Measurements from ENCODE around the gene CDC42BPG. TPM values are rescaled to one million over a fixed set of nuclear protein-coding genes. Genes with fewer than 3 reads are reported as not detected.

The CDC42BPG gene
- total and polyA plus RNA-seq, 5 donors: 0.36 to 2.3 (median 0.71) TPM

- peak in 2 of 3 donors; percentile 3 to 7 for DNase-seq
- H3K4me3 ChIP-seq (ENCODE audit: low read length): no peak overlapping the region
- 92% methylated on average over 25 of the region's 25 CpGs for WGBS
- no peaks in the 10 kb centered on the region for H3K4me1 ChIP-seq (ENCODE audit: control insufficient read depth, insufficient read depth, low read length)
- intact Hi-C loops (cut with DNase I): no loop called here
- no peaks in the 10 kb centered on the region for H3K27me3 ChIP-seq (ENCODE audit: control insufficient read depth, insufficient read depth)
- no peak for ATAC-seq
- no peak overlapping the region for H3K27ac ChIP-seq (ENCODE audit: low read length)
- H3K9me3 ChIP-seq (ENCODE audit: control insufficient read depth, low read length): no peaks in the 10 kb centered on the region
Measured at GRCh38 chr11:64790205-64791095, 54.0 kb downstream of the CDC42BPG start.

- ATAC-seq (no peak), DNase-seq (peak in 2 of 3 donors; percentile 9 to 25)
- no peaks in the 10 kb centered on the region for H3K27me3 ChIP-seq (ENCODE audit: control insufficient read depth, insufficient read depth)
- no peak overlapping the region for H3K4me3 ChIP-seq (ENCODE audit: low read length)
- intact Hi-C loops (cut with DNase I): loop anchor here in 1 of 4 donors (10.0 kb wide), 1 partner anchor 325 kb away; the partner anchor contains the start of genes TM7SF2 and ZNHIT2
- 94% methylated on average over 15 of the region's 15 CpGs for WGBS
- no peak overlapping the region for H3K27ac ChIP-seq (ENCODE audit: low read length)
- H3K4me1 ChIP-seq (ENCODE audit: control insufficient read depth, insufficient read depth, low read length): no peaks in the 10 kb centered on the region
- no peaks in the 10 kb centered on the region for H3K9me3 ChIP-seq (ENCODE audit: control insufficient read depth, low read length)
Measured at GRCh38 chr11:64789331-64790204, 54.9 kb downstream of the CDC42BPG start.

DNA sequence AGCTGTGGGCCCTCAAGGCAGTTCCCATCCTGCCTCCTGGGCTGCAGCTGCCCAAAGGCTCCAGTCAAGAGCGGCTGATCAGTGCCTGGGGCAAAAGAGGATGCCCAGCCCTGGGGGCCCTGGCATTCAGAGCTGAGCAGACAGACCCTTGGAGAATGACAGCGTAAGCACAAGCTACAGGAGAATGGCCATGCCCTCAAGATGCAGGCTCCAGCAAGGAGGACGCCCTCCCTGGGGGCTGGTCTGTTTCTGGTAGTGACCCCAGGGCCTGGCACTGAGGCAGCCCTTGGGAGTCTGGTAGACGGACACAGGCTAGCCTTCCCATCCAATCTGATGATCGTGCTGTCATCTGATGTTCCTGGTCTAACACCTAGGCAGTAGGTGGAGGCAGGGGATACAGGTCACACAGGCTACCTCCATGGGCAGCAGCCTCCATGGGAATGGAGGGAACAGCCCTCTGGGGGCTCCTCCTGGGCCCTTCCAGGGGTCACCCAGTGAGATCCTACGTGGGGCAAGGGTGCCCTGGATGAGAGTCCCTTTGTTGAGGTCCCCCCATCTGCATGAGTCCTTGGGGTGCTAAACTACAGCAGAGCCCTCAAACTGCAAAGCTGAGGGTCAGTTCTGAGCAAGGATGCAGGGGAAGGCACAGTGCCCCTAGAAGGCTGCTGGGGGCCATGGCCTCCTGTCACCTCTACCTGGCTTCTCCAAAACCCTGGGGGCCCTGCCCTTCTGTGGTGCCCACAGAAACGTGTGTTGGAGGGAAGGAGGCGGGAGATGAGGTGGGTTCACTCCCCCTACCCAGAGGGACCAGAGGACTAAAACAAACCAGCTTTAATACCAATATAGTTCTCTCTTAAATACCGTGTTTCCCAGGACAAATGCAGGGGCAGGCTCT, 55.9 kb downstream of the CDC42BPG start:
- ATAC-seq (peak; percentile 4), DNase-seq (peak in 2 of 3 donors; percentile 7 to 31)
- H3K27ac ChIP-seq (ENCODE audit: low read length): no peak overlapping the region
- no peaks in the 10 kb centered on the region for H3K9me3 ChIP-seq (ENCODE audit: control insufficient read depth, low read length)
- intact Hi-C loops (cut with DNase I): loop anchor here in 1 of 4 donors (10.0 kb wide), 1 partner anchor 326 kb away; the partner anchor contains the start of genes TM7SF2 and ZNHIT2
- H3K27me3 ChIP-seq (ENCODE audit: control insufficient read depth, insufficient read depth): no peaks in the 10 kb centered on the region
- H3K4me3 ChIP-seq (ENCODE audit: low read length): no peak overlapping the region
- 83% methylated on average over 9 of the region's 9 CpGs for WGBS
- H3K4me1 ChIP-seq (ENCODE audit: control insufficient read depth, insufficient read depth, low read length): no peaks in the 10 kb centered on the region

DNA sequence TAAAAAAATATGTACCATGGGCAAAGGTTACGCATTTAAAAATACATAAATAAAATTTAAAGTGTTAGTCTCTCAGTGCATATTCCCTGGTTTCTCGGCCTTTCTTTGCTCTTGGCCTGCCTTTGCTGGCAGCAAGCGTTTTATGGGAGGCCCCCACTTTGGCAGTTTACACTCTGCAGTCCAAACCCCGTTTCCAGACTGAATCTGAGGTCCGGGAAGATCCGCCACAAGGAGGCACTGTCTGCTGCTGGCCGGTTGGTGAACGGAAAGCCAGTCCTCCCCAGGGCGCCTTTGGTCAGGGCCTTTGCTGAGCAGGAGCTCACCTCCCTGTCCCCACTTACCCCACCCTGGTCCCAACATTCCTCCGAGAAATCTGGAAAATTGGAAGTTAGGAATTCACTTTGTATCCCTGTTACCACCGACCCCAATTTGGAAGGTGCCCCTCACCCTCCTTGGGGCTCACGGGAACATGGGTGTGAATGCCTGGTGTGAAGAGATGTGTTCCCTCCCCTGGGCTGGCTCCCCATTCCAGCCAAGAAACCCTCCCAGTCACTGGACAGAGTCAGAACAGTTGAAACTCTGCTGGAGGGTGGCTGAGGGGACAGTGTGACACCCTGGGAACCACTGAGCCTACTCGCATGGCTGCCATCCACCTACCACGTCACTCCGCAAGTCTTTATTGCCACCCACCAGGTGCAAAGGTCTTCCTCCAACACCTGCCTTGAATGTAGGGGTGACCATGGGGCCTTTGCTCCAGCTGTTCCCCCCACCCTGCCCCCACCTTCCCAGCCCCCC, 56.7 kb downstream of the CDC42BPG start:
- H3K27me3 ChIP-seq (ENCODE audit: control insufficient read depth, insufficient read depth): no peaks in the 10 kb centered on the region
- WGBS: 46% methylated on average over 15 of the region's 15 CpGs
- peak; percentile 34 to 68 for ATAC-seq
- no peaks in the 10 kb centered on the region for H3K4me1 ChIP-seq (ENCODE audit: control insufficient read depth, insufficient read depth, low read length)
- no peaks in the 10 kb centered on the region for H3K9me3 ChIP-seq (ENCODE audit: control insufficient read depth, low read length)
- peak; percentile 72 to 84 (median 83) for DNase-seq
- no peak overlapping the region for H3K4me3 ChIP-seq (ENCODE audit: low read length)
- intact Hi-C loops (cut with DNase I): loop anchor here in 1 of 4 donors (10.0 kb wide), 1 partner anchor 327 kb away; the partner anchor contains the start of genes TM7SF2 and ZNHIT2
- H3K27ac ChIP-seq (ENCODE audit: low read length): no peak overlapping the region

DNA sequence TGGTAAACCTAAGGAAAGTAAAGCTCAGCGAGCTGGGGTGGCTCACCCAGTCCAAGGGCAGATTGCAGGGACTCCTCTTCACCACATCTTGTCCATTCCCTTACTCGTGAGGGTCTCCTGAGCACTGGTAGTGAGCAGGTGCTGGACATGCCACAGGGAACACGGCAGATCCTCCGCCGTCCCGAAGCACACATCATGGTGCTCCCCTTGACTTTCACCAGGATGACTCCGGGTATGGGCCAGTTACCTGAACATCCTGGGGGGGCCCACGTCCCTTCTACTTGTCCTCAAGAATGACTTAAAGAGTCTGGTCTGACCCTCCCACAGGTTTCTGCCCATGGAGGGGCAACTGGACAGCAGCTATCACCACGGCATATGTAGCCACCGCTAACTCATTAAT, 58.1 kb downstream of the CDC42BPG start:
- intact Hi-C loops (cut with DNase I): loop anchor here in 1 of 4 donors (10.0 kb wide), 1 partner anchor 328 kb away; the partner anchor contains the start of genes TM7SF2 and ZNHIT2
- WGBS: 88% methylated on average over 10 of the region's 10 CpGs
- no peak overlapping the region for H3K4me3 ChIP-seq (ENCODE audit: low read length)
- H3K27ac ChIP-seq (ENCODE audit: low read length): no peak overlapping the region
- H3K4me1 ChIP-seq (ENCODE audit: control insufficient read depth, insufficient read depth, low read length): no peaks in the 10 kb centered on the region
- no peaks in the 10 kb centered on the region for H3K27me3 ChIP-seq (ENCODE audit: control insufficient read depth, insufficient read depth)
- no peaks in the 10 kb centered on the region for H3K9me3 ChIP-seq (ENCODE audit: control insufficient read depth, low read length)
- ATAC-seq (no peak), DNase-seq (peak in 2 of 3 donors; percentile 5 to 33)

DNA sequence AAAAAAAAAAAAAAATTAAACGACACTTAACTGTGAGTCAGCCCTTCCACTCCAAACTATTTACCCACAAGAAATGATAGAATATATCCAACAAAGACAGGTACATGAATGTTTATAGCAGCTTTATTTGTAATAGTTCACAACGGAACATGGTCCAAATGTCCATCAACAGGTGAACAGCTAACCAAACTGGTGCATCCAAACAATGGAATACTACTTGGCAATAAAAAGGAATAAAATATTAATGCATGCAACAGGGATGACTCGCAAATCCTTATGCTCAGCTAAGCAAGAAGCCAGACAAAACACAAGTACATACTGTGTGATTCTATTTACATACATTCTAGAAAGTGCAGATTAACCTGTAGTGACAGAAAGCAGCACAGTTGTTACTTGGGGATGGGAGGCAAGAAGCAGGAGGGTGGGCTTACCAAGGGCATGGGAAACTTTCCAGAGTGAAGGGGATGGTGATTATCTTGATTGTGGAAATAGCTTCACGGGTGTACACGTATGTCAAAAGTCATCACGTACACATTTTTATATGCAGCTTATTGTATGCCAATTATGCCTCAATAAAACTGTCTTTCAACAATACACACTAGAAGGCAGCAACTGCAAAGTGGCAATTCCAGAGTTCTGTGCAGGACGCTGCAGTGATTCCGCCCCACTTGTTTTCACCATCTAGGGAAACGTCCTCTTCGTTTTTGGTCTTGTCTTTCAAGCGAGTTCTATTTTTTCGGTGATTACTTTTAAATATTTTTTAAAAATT, 59.5 kb downstream of the CDC42BPG start:
- DNase-seq (peak in 1 of 3 donors; percentile 2), ATAC-seq (no peak)
- H3K9me3 ChIP-seq (ENCODE audit: control insufficient read depth, low read length): no peaks in the 10 kb centered on the region
- 90% methylated on average over 12 of the region's 12 CpGs for WGBS
- no peak overlapping the region for H3K27ac ChIP-seq (ENCODE audit: low read length)
- intact Hi-C loops (cut with DNase I): loop anchor here in 1 of 4 donors (10.0 kb wide), 1 partner anchor 330 kb away; the partner anchor contains the start of genes TM7SF2 and ZNHIT2
- H3K4me3 ChIP-seq (ENCODE audit: low read length): no peak overlapping the region
- H3K4me1 ChIP-seq (ENCODE audit: control insufficient read depth, insufficient read depth, low read length): no peaks in the 10 kb centered on the region
- no peaks in the 10 kb centered on the region for H3K27me3 ChIP-seq (ENCODE audit: control insufficient read depth, insufficient read depth)

DNA sequence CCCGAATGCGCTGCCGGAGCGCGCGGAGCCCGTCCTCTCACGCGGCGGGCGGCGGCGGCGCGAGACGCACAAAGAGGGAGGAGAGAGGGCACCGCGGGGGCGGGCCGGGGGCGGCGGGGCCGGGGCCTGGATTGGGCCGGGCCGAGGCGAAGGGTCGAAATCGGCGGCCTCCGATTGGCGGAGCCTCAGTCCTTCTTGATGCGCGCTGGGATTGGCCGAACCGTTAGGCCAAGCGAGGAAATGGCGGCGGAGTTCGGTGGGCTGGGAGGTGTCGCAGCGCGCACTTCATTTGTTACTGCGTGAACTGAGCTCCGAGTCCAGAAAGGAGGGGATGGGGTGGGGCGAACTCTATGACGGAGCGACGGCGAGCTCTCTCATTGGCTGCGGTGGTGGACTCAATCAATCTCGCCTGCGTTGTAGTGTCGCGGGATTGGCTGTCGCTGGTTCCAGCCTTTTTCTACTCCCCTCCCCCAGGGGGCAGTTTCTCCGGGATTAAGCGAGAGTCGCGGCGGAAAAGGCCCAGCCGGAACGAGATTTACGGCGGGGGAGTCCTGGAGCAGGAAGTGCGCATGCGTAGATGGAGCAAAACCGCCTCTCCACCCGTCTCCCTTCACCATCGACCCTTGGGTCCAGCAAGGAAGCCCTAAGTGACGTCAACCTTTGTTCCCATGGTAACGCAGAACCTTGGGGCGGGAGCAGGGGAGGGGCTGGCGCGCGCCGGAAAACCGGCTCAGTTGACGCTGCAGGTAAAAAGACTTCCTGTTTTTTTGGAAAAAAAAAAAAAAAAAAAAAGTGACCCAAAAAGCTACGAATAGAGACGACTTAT, 65.8 kb downstream of the CDC42BPG start, which contains the start of gene SF1:
Gene SF1 (minus strand): TSS at position 70 of the 826 bp plus-strand sequence. CDS start 150 bp downstream, outside the sequence.
- peak; percentile 99 for DNase-seq
- Histone ChIP-seq H3K4me3 (ENCODE audit: low read length) (peak within 1 kb of the TSS; percentile 98), H3K9me3 (ENCODE audit: control insufficient read depth, low read length) (no peaks in the 10 kb centered on the region), H3K27ac (ENCODE audit: low read length) (peak within 1 kb of the TSS; percentile 99), H3K4me1 (ENCODE audit: control insufficient read depth, insufficient read depth, low read length) (peaks cover 3% of the 10 kb centered on the region), H3K27me3 (ENCODE audit: control insufficient read depth, insufficient read depth) (no peaks in the 10 kb centered on the region)
- under 1% methylated on average over 80 of the region's 80 CpGs for WGBS
- ATAC-seq: peak; percentile 96 to 97
- intact Hi-C loops (cut with DNase I): no loop called here

- Histone ChIP-seq H3K27ac (ENCODE audit: low read length) (peak overlapping the region; percentile 99), H3K4me3 (ENCODE audit: low read length) (peak overlapping the region; percentile 98), H3K9me3 (ENCODE audit: control insufficient read depth, low read length) (no peaks in the 10 kb centered on the region), H3K4me1 (ENCODE audit: control insufficient read depth, insufficient read depth, low read length) (peaks cover 3% of the 10 kb centered on the region), H3K27me3 (ENCODE audit: control insufficient read depth, insufficient read depth) (no peaks in the 10 kb centered on the region)
- under 1% methylated on average over 28 of the region's 28 CpGs for WGBS
- DNase-seq: no peak
- intact Hi-C loops (cut with DNase I): no loop called here
- ATAC-seq: no peak
Measured at GRCh38 chr11:64778223-64778472, 66.3 kb downstream of the CDC42BPG start.

All from right cardiac atrium (tissue), 5 donors.